ENCODE measurements around the gene PADI3.

The PADI3 gene

GRCh38 chr1:17265162-17265561 is 16.3 kb downstream of the PADI3 start:
- Histone ChIP-seq H3K9me3 (ENCODE audit: insufficient read depth, low read depth, low read length) (no peaks in the 10 kb centered on the region), H3K36me3 (ENCODE audit: insufficient read depth, low read depth, low read length) (no peaks in the 10 kb centered on the region), H3K4me1 (ENCODE audit: insufficient read depth, low read length) (no peaks in the 10 kb centered on the region), H3K27ac (ENCODE audit: low read length) (no peak overlapping the region), H3K9ac (ENCODE audit: low read depth, low read length) (no peak overlapping the region), H3K4me3 (ENCODE audit: low read length) (no peak overlapping the region), H3K27me3 (ENCODE audit: insufficient read depth, low read length) (no peaks in the 10 kb centered on the region)

- Histone ChIP-seq H3K27ac (ENCODE audit: low read length) (no peak overlapping the region), H3K4me3 (ENCODE audit: low read length) (no peak overlapping the region), H3K9me3 (ENCODE audit: insufficient read depth, low read depth, low read length) (no peaks in the 10 kb centered on the region), H3K9ac (ENCODE audit: low read depth, low read length) (no peak overlapping the region), H3K4me1 (ENCODE audit: insufficient read depth, low read length) (no peaks in the 10 kb centered on the region), H3K36me3 (ENCODE audit: insufficient read depth, low read depth, low read length) (no peaks in the 10 kb centered on the region), H3K27me3 (ENCODE audit: insufficient read depth, low read length) (no peaks in the 10 kb centered on the region)
These were observed 17.1 kb downstream of the PADI3 start for GRCh38 chr1:17265950-17266349.

GRCh38 chr1:17270891-17271765 is 22.2 kb downstream of the PADI3 start:
- Histone ChIP-seq H3K9me3 (ENCODE audit: insufficient read depth, low read depth, low read length) (no peaks in the 10 kb centered on the region), H3K4me3 (ENCODE audit: low read length) (no peak overlapping the region), H3K9ac (ENCODE audit: low read depth, low read length) (no peak overlapping the region), H3K27ac (ENCODE audit: low read length) (no peak overlapping the region), H3K4me1 (ENCODE audit: insufficient read depth, low read length) (0 out of 2 replicates have a peak, but pooled peaks cover 3% of the 10 kb centered on the region), H3K36me3 (ENCODE audit: insufficient read depth, low read depth, low read length) (no peaks in the 10 kb centered on the region), H3K27me3 (ENCODE audit: insufficient read depth, low read length) (no peaks in the 10 kb centered on the region)

DNA sequence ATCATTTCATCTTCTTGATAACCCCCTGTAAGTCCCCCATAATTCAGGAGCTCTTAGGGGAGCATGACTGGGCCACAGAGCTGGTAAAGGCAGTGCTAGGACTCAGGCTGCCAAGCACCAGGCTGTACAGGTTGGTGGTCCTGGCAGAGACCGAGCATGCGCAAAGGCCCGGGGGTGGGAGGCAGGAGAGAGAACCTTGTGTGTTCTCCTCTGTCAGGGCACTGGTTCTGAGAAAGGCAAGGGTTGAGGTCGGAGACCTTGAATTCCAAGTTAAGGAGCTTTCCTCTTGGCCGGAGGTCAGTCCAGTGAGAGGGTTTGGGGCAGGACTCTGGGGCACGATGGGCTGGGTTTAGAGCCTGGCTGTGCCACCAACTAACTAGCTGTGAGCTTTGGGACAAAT is 23.2 kb downstream of the PADI3 start:
- no peaks in the 10 kb centered on the region for H3K27me3 ChIP-seq (ENCODE audit: insufficient read depth, low read length)
- H3K9me3 ChIP-seq (ENCODE audit: insufficient read depth, low read depth, low read length) = no peaks in the 10 kb centered on the region
- 0 out of 2 replicates have a peak, but pooled peaks cover 3% of the 10 kb centered on the region for H3K4me1 ChIP-seq (ENCODE audit: insufficient read depth, low read length)
- no peaks in the 10 kb centered on the region for H3K36me3 ChIP-seq (ENCODE audit: insufficient read depth, low read depth, low read length)
- no peak overlapping the region for H3K27ac ChIP-seq (ENCODE audit: low read length)
- no peak overlapping the region for H3K9ac ChIP-seq (ENCODE audit: low read depth, low read length)
- H3K4me3 ChIP-seq (ENCODE audit: low read length) = no peak overlapping the region

DNA sequence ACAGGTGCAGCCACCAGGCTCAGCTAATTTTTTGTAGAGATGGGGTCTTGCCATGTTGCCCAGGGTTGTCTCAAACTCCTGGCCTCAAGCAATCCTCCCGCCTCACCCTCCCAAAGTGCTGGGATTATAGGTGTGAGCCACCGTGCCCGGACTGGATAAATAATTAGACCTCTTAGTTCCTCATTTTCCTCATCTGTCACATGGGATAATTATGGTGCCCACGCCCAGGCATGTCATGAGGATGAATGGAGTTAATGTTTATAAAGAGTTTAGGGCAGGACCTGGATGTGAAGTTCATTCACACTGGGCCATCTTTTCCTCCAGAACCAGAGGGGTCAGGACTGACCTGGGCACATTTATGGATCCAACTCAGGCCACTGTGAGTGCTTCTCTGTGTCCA is 23.7 kb downstream of the PADI3 start:
- Histone ChIP-seq H3K27ac (ENCODE audit: low read length) (no peak overlapping the region), H3K9ac (ENCODE audit: low read depth, low read length) (no peak overlapping the region), H3K4me3 (ENCODE audit: low read length) (no peak overlapping the region), H3K36me3 (ENCODE audit: insufficient read depth, low read depth, low read length) (no peaks in the 10 kb centered on the region), H3K27me3 (ENCODE audit: insufficient read depth, low read length) (no peaks in the 10 kb centered on the region), H3K4me1 (ENCODE audit: insufficient read depth, low read length) (0 out of 2 replicates have a peak, but pooled peaks cover 3% of the 10 kb centered on the region), H3K9me3 (ENCODE audit: insufficient read depth, low read depth, low read length) (no peaks in the 10 kb centered on the region)

- Histone ChIP-seq H3K27ac (ENCODE audit: low read length) (no peak overlapping the region), H3K4me1 (ENCODE audit: insufficient read depth, low read length) (0 out of 2 replicates have a peak, but pooled peaks cover 3% of the 10 kb centered on the region), H3K9me3 (ENCODE audit: insufficient read depth, low read depth, low read length) (no peaks in the 10 kb centered on the region), H3K9ac (ENCODE audit: low read depth, low read length) (no peak overlapping the region), H3K27me3 (ENCODE audit: insufficient read depth, low read length) (no peaks in the 10 kb centered on the region), H3K4me3 (ENCODE audit: low read length) (no peak overlapping the region), H3K36me3 (ENCODE audit: insufficient read depth, low read depth, low read length) (no peaks in the 10 kb centered on the region)
These were observed 24.2 kb downstream of the PADI3 start for GRCh38 chr1:17273096-17273495.

DNA sequence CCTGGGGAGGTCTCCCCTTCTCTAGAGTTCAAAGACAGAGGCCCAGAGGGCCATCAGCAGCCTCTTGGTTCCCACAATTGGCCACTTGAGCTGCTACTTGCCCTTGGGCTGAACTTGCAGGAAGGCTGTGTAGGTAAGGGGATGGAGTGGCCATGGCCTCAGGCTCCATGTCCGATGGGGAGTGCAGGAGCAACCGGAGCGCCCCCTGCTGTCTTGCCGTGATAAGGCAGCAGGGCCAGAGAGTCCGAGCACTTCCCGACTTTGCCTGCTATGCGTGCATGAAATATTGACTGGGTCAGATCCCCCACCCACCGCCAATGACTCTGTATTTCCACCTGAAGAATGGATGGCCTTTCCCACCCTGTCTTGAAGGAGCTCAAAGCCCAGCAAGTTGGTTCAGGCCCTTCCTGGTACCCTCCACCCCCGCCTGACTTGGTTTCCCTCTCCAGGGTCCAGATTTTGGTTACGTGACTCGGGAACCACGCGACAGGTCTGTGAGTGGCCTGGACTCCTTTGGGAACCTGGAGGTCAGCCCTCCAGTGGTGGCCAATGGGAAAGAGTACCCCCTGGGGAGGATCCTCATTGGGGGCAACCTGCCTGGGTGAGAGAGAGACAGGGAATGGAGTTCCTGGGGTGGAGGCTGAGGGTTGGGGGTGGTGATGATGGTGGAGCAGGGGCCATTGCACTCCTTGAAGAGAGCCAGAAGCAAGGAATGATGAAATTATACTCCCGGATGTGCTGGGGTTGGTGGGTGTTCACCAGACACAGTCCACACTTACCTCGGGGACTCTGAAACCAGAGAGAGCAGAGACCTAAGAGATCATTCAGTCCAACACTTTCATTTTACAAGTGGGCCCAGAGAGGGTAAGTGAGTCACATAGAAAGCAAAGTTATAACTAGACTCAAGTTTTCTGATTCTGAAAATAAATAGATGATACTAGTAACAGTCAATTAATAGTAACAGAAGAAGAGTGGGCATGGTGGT is 25.6 kb downstream of the PADI3 start:
- H3K4me1 ChIP-seq (ENCODE audit: insufficient read depth, low read length) = 0 out of 2 replicates have a peak, but pooled peaks cover 3% of the 10 kb centered on the region
- H3K4me3 ChIP-seq (ENCODE audit: low read length) = no peak overlapping the region
- no peaks in the 10 kb centered on the region for H3K27me3 ChIP-seq (ENCODE audit: insufficient read depth, low read length)
- no peaks in the 10 kb centered on the region for H3K9me3 ChIP-seq (ENCODE audit: insufficient read depth, low read depth, low read length)
- H3K36me3 ChIP-seq (ENCODE audit: insufficient read depth, low read depth, low read length) = no peaks in the 10 kb centered on the region
- no peak overlapping the region for H3K9ac ChIP-seq (ENCODE audit: low read depth, low read length)
- H3K27ac ChIP-seq (ENCODE audit: low read length) = no peak overlapping the region

DNA sequence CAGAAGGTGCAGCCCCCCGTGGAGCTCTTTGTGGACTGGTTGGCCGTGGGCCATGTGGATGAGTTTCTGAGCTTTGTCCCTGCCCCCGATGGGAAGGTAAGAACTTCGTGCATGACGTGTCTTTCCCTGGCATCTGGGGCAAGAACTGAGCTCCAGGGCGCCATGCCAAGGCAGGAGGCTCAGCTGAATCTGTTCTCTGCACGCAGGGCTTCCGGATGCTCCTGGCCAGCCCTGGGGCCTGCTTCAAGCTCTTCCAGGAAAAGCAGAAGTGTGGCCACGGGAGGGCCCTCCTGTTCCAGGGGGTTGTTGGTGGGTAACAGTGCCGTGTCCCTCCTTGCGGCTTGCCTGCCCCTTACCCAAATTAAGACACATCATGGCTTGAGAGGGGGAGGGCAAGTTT is 27.7 kb downstream of the PADI3 start:
- Histone ChIP-seq H3K27ac (ENCODE audit: low read length) (no peak overlapping the region), H3K36me3 (ENCODE audit: insufficient read depth, low read depth, low read length) (no peaks in the 10 kb centered on the region), H3K27me3 (ENCODE audit: insufficient read depth, low read length) (no peaks in the 10 kb centered on the region), H3K4me1 (ENCODE audit: insufficient read depth, low read length) (0 out of 2 replicates have a peak, but pooled peaks cover 3% of the 10 kb centered on the region), H3K4me3 (ENCODE audit: low read length) (no peak overlapping the region), H3K9me3 (ENCODE audit: insufficient read depth, low read depth, low read length) (no peaks in the 10 kb centered on the region), H3K9ac (ENCODE audit: low read depth, low read length) (no peak overlapping the region)

DNA sequence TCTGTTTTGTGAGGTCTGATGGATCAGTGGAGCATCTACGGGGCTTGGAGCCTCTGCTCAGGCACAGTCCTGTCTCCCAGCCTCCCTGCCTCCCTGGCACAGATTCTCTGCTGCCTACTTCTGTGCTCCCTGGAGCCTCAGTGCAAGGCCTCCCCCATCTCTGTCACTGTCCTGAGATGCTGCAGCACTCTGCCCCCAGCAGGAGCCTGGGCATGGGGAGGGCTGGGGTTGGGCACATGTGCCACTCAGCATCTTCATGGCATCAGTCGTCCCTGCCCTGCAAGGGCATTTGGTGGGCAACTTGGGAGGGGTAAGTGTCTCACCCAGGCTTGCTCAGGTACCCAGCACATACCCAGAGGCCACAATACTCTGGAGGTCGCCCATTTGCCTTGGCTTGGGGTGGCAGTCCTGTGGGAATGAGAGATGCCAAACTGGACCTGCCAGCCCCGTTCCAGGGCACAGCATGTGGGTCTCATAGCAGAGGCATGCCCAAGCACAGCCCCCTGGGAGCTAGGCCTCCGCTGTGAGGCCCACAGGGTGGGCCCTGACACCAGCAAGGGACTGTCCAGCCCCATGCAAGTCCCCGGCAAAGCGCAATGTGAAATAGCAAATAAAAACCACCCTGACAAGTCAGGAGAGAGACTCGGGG is 28.7 kb downstream of the PADI3 start:
- Histone ChIP-seq H3K27ac (ENCODE audit: low read length) (no peak overlapping the region), H3K4me3 (ENCODE audit: low read length) (no peak overlapping the region), H3K4me1 (ENCODE audit: insufficient read depth, low read length) (0 out of 2 replicates have a peak, but pooled peaks cover 3% of the 10 kb centered on the region), H3K36me3 (ENCODE audit: insufficient read depth, low read depth, low read length) (no peaks in the 10 kb centered on the region), H3K9ac (ENCODE audit: low read depth, low read length) (no peak overlapping the region), H3K27me3 (ENCODE audit: insufficient read depth, low read length) (no peaks in the 10 kb centered on the region), H3K9me3 (ENCODE audit: insufficient read depth, low read depth, low read length) (no peaks in the 10 kb centered on the region)

DNA sequence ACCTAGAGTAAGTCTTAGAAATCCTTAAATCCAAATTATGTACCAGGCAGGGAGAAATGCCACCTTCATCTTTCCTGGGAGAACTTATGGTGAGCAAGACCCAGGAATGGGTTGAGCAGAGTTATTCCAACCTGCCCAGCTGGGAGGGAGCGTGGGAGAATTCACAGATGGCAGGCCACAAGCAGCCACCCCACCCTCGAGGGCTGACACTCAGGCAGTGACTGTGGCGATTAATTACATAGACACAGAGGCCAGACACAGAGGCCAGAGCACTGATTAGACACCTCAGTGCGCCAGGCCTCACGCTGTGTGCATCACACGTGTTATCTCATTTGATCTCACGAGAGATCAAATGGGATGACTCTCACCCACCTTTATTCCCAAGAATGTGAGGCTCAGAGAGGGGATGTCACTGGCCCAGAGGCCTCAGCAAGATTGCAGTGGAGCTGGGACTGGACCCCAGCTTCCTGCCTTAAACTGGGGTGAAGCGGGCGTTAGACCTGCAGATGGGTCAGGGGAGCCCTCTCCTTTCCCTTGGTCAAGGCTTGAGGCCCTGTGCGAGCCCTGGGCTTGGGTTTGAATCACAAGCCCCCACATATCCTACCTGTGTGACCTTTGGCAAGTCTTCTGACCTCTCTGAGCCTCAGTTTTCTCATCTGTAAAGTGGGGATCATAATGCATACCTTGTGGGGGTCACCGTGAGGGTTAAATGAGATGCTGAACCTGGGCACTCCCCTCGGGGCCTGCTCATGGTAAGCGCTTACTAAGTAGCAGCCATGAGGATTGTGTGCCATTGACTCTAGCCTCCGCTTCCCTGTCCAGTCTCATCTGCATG is 30.3 kb downstream of the PADI3 start:
- Histone ChIP-seq H3K27ac (ENCODE audit: low read length) (no peak overlapping the region), H3K4me1 (ENCODE audit: insufficient read depth, low read length) (no peaks in the 10 kb centered on the region), H3K9me3 (ENCODE audit: insufficient read depth, low read depth, low read length) (no peaks in the 10 kb centered on the region), H3K4me3 (ENCODE audit: low read length) (no peak overlapping the region), H3K9ac (ENCODE audit: low read depth, low read length) (no peak overlapping the region), H3K36me3 (ENCODE audit: insufficient read depth, low read depth, low read length) (no peaks in the 10 kb centered on the region), H3K27me3 (ENCODE audit: insufficient read depth, low read length) (no peaks in the 10 kb centered on the region)

GRCh38 chr1:17280436-17280835 is 31.5 kb downstream of the PADI3 start:
- no peaks in the 10 kb centered on the region for H3K36me3 ChIP-seq (ENCODE audit: insufficient read depth, low read depth, low read length)
- H3K4me3 ChIP-seq (ENCODE audit: low read length) = no peak overlapping the region
- H3K9me3 ChIP-seq (ENCODE audit: insufficient read depth, low read depth, low read length) = no peaks in the 10 kb centered on the region
- no peak overlapping the region for H3K27ac ChIP-seq (ENCODE audit: low read length)
- H3K9ac ChIP-seq (ENCODE audit: low read depth, low read length) = no peak overlapping the region
- H3K4me1 ChIP-seq (ENCODE audit: insufficient read depth, low read length) = no peaks in the 10 kb centered on the region
- H3K27me3 ChIP-seq (ENCODE audit: insufficient read depth, low read length) = no peaks in the 10 kb centered on the region

All from iPS-20b (cell line).